ENCODE data around the gene RHOT1.

Gene RHOT1

GRCh38 chr17:32223703-32224102 lies 81.4 kb downstream of the RHOT1 start:
- TF ChIP-seq CTCF (IDR thresholded peaks at IDR 0.05), result no peak

GRCh38 chr17:32226886-32227285 lies 84.6 kb downstream of the RHOT1 start:
- no peak for TF ChIP-seq CTCF (IDR thresholded peaks at IDR 0.05)

GRCh38 chr17:32227910-32228309 lies 85.6 kb downstream of the RHOT1 start:
- no peak for TF ChIP-seq CTCF (IDR thresholded peaks at IDR 0.05)

- TF ChIP-seq CTCF (IDR thresholded peaks at IDR 0.05), result no peak
Measured at GRCh38 chr17:32235588-32235987, 93.3 kb downstream of the RHOT1 start.

- TF ChIP-seq CTCF (IDR thresholded peaks at IDR 0.05), result no peak
Measured at GRCh38 chr17:32239456-32239855, 97.2 kb downstream of the RHOT1 start.

- peak; percentile 24; the same call in 1 of the 2 replicates for TF ChIP-seq CTCF (IDR thresholded peaks at IDR 0.05)
Measured at GRCh38 chr17:32240750-32241149, 98.4 kb downstream of the RHOT1 start.

- TF ChIP-seq CTCF (IDR thresholded peaks at IDR 0.05), result no peak
Measured at GRCh38 chr17:32241640-32242039, 99.3 kb downstream of the RHOT1 start.

- TF ChIP-seq CTCF (IDR thresholded peaks at IDR 0.05), result no peak
Measured at GRCh38 chr17:32249475-32249874, 107.2 kb downstream of the RHOT1 start.

Data from LNCAP (cell line).